Lung (tissue), 12 donors: ENCODE data around the gene IL6ST. TPM values are rescaled to one million over a fixed set of nuclear protein-coding genes. Genes with fewer than 3 reads are reported as not detected.

ENCODE experiments used
- ATAC-seq: fragments of 200-7000 bp; cut with Tn5 transposase; one replicate; pipeline ENCODE4 v1.9.1; 2020; ENCODE audit warnings: moderate number of reproducible peaks; ENCODE audit not compliant: insufficient read depth, low FRiP score
- DNase-seq, 3 donors: peaks; one replicate each; pipeline ENCODE4 v3.0.0-alpha.2; 2013 to 2017
- H3K27ac ChIP-seq, 2 donors: one replicate each; pipeline ENCODE4 v1.5.1; 2013; ENCODE audit warnings: mild to moderate bottlenecking in 2 of 2, moderate library complexity in 2 of 2, control low read depth in 1 of 2, inconsistent platforms in 1 of 2, low read depth in 1 of 2, low read length in 1 of 2
- H3K27me3 ChIP-seq, 3 donors: one replicate each; pipeline ENCODE4 v1.5.1; 2013; ENCODE audit warnings: low read length in 2 of 3; ENCODE audit not compliant: control insufficient read depth in 3 of 3, insufficient read depth in 3 of 3
- H3K36me3 ChIP-seq, 4 donors: one replicate each; pipeline ENCODE4 v1.5.1; 2013; ENCODE audit warnings: low read length in 4 of 4, mild to moderate bottlenecking in 1 of 4, moderate library complexity in 1 of 4; ENCODE audit not compliant: control insufficient read depth in 4 of 4, insufficient read depth in 4 of 4
- H3K4me1 ChIP-seq, 5 donors: one replicate each; pipeline ENCODE4 v1.5.1; 2013; ENCODE audit warnings: low read length in 5 of 5, mild to moderate bottlenecking in 2 of 5, moderate library complexity in 1 of 5; ENCODE audit not compliant: control insufficient read depth in 5 of 5, insufficient read depth in 5 of 5
- H3K4me3 ChIP-seq: one replicate; pipeline ENCODE4 v1.5.1; 2013; ENCODE audit warnings: mild to moderate bottlenecking, control low read depth, moderate library complexity
- H3K9ac ChIP-seq, 2 donors: one replicate each; pipeline ENCODE4 v1.5.1; 2013; ENCODE audit warnings: low read length in 2 of 2, control low read depth in 1 of 2; ENCODE audit not compliant: insufficient read depth in 1 of 2
- H3K9me3 ChIP-seq, 4 donors: one replicate each; pipeline ENCODE4 v1.5.1; 2013; ENCODE audit warnings: low read length in 3 of 4, mild to moderate bottlenecking in 1 of 4, moderate library complexity in 1 of 4; ENCODE audit not compliant: control insufficient read depth in 4 of 4, insufficient read depth in 3 of 4
- CTCF ChIP-seq: IDR thresholded peaks from 2 replicates; pipeline ENCODE4 v1.5.1; 2012; ENCODE audit warnings: mild to moderate bottlenecking; ENCODE audit errors: control extremely low read depth, extremely low read depth
- whole genome bisulfite sequencing, 2 donors: extraction: QIAGEN DNeasy Blood & Tissue Kit; methylation state at CpG; one replicate each; pipeline ENCODE4 v1.1.7; 2013; 5-methylcytosine and 5-hydroxymethylcytosine counted together
- polyA plus RNA-seq, 2 donors: library from polyadenylated mRNA; stranded (reverse); fragments of 200-250 nt; gene quantifications; one replicate each; pipeline ENCODE4 v1.2.1, GENCODE V29; 2013
- total RNA-seq, 2 donors: library from RNA; depleted of rRNA in 1 of 2; stranded (reverse); fragments of >200 nt in 1 of 2; gene quantifications; one replicate each; pipeline ENCODE4 v1.2.1, GENCODE V29; 2014 to 2021
- donor health status: control.
- donor health status: control.
- donor health status: Bipolar disorder and iron deficiency.
- donor health status: healthy.
- donor health status: DM: yes; HTN: yes; CAD: no.

The IL6ST gene
- total and polyA plus RNA-seq, 4 donors, result 47.8 to 377 (median 196) TPM

- no peaks in the 10 kb centered on the region for H3K36me3 ChIP-seq
- H3K27me3 ChIP-seq, result no peaks in the 10 kb centered on the region
- H3K4me3 ChIP-seq, result no peak overlapping the region
- no peak for TF ChIP-seq CTCF
- ATAC-seq, result no peak
- no peak overlapping the region for H3K9ac ChIP-seq
- H3K4me1 ChIP-seq, result peaks cover 0 to 7% (median 0%) of the 10 kb centered on the region in 5 donors
- H3K27ac ChIP-seq, result no peak overlapping the region
- WGBS, 2 donors, result 48 to 75% methylated on average over 3 of the region's 3 CpGs
- no peak for DNase-seq
- no peaks in the 10 kb centered on the region for H3K9me3 ChIP-seq
Measured at GRCh38 chr5:55919625-55920024, 75.1 kb downstream of the IL6ST start.

- Histone ChIP-seq H3K27me3 (no peaks in the 10 kb centered on the region), H3K9ac (no peak overlapping the region), H3K9me3 (no peaks in the 10 kb centered on the region), H3K4me1 (peaks cover 0 to 6% (median 2%) of the 10 kb centered on the region in 5 donors), H3K36me3 (no peaks in the 10 kb centered on the region), H3K4me3 (no peak overlapping the region), H3K27ac (no peak overlapping the region)
- ATAC-seq (no peak), DNase-seq (no peak)
- TF ChIP-seq CTCF, result no peak
- WGBS, 2 donors, result 95 to 96% methylated on average over 17 of the region's 17 CpGs
Measured at GRCh38 chr5:55918087-55919035, 76.4 kb downstream of the IL6ST start.

GRCh38 chr5:55917402-55918086 lies 77.2 kb downstream of the IL6ST start:
- ATAC-seq, result no peak

More at GRCh38 chr5:55917402-55918086, 77.2 kb downstream of the IL6ST start:
- DNase-seq, result no peak
- no peak for TF ChIP-seq CTCF
- H3K9ac ChIP-seq, result no peak overlapping the region
- 88% methylated on average over 5 of the region's 5 CpGs for WGBS, 2 donors
- H3K9me3 ChIP-seq, result no peaks in the 10 kb centered on the region
- H3K4me1 ChIP-seq, result peaks cover 0 to 9% (median 0%) of the 10 kb centered on the region in 5 donors
- H3K27me3 ChIP-seq, result no peaks in the 10 kb centered on the region
- no peak overlapping the region for H3K27ac ChIP-seq
- no peaks in the 10 kb centered on the region for H3K36me3 ChIP-seq
- H3K4me3 ChIP-seq, result no peak overlapping the region
